Right renal cortex interstitium (tissue), 3 donors: Measurements from ENCODE around the gene MEIOSIN. TPM values are rescaled to one million over a fixed set of nuclear protein-coding genes. Genes with fewer than 3 reads are reported as not detected.
A peak's percentile ranks its signal among the peaks of the same experiment; 100 is the strongest.
"Not testable (repeated sequence)": the region's sequence is repeated elsewhere in the genome, so short reads cannot be mapped to it uniquely, and the experiment has no call there.

ENCODE experiments used
- DNase-seq, 3 donors: peaks; one replicate each; pipeline ENCODE4 v3.0.0-alpha.2; 2013; ENCODE audit warnings: low read depth in 3 of 3, low spot score in 2 of 3
- polyA plus RNA-seq, 3 donors: library from polyadenylated mRNA; unstranded; fragments of 120-200 nt; gene quantifications; one replicate each; pipeline ENCODE4 v1.2.1, GENCODE V29; 2013; ENCODE audit not compliant: insufficient read length in 3 of 3

The MEIOSIN gene
- polyA plus RNA-seq, 3 donors: not detected

GRCh38 chr19:45717983-45718650 is 15.1 kb upstream of the MEIOSIN start:
- DNase-seq: no peak

- DNase-seq: not testable (repeated sequence)
Observed at GRCh38 chr19:45720065-45720464, 13.2 kb upstream of the MEIOSIN start.

DNA sequence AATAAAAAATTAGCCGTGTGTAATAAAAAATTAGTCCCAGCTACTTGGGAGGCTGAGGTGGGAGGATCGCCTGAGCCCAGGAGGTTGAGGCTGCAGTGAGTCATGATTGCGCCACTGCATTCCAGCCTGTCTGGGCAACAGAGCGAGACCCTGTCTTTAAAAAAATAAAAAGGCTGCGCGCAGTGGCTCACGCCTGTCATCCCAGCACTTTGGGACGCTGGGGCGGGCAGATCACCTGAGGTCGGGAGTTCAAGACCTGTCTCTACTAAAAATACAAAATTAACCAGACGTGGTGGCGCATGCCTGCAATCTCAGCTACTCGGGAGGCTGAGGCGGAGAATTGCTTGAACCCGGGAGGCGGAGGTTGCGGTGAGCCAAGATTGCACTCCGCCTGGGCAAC is 4.6 kb upstream of the MEIOSIN start:
- not testable (repeated sequence) for DNase-seq

DNA sequence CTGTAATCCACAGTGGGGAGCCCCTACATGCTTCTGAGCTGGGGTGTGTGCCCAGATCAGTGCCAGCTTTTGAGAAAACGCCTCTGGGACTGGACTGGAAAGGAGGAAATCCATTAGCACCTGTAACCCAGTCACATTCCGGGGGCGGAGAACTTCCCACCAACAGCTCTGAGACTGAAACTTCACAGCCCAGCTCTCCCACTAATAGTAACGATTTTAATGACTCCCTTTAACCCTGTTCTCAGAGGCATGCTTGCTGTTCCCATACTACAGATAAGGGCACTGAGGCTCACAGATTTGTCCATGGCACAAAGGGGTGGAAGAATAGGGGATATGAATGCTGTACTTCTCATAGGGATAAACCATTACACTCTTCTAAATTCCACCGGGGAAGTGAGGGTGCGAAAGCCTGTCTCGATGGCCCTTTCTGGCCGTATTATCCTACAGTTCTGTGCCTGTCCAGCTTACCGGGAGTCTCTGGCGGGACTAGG is 3.4 kb upstream of the MEIOSIN start:
- DNase-seq: no peak

DNA sequence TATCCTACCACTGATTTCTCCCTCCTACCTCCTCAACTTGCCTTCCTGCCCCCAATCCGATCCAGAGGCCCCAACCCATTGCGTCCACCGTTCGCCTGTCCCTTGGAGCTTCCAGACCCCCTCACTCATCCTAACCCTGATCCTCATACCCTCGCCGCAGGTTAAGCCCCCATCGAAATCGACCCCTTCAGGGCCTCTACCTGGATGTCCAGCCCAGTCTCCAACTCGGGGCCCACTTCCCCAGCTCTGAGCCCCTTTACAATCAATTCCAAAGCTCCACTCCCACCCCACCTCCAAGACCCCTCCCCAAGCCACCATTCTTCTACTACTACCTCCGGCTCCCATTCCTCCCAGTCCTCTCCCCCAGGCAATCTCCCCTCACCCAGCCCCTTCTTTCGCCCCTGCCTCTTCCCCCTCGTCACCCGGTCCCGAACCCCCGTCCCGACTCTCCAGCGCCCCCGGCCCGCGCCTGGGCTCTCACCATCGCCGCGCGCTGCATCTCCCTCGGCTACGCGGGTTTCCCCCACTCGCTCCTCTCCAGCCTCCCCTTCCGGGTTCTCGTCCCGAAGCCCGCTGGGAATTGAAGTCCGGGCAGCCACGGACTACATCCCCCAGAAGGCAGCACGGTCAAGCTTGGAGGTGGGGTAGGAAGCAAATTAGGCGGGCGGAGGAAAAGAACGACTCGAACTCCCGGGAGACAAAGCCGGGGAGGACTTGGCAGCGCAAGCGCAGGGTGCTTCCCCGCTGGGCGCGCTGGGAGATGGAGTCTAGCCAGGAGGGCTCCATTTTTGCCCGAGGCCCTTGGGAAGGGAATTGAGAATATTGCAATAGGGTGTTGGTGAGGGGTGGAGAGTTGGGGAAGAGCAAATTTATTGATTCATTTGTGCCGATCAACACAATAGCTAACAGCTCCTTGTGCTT is 2.6 kb upstream of the MEIOSIN start, which contains the start of gene FBXO46:
TSS of gene FBXO46 (minus strand) at position 529 of the 921 bp plus-strand sequence. CDS start 17,401 bp downstream, outside the sequence.
- DNase-seq: peak; percentile 90 to 98 (median 93)

- no peak for DNase-seq
Observed at GRCh38 chr19:45739498-45740439, 6.5 kb downstream of the MEIOSIN start.

- DNase-seq: no peak
Observed at GRCh38 chr19:45742969-45743368, 9.7 kb downstream of the MEIOSIN start.

DNA sequence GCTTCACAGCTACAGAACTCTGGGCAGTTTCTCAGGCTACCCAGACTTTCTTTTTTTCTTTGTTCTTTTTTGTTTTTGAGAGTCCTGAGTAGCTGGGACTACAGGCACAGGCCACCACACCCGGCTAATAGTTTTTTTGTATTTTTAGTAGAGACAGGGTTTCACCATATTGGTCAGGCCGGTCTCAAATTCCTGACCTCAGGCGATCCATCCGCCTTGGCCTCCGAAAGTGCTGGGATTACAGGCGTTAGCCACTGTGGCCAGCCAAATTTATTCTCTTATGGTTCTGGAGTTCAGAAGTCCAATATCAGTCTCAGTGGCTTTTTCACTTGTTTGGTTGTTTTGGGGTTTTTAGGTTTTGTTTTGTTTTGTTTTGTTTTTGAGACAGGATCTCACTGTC is 12.4 kb downstream of the MEIOSIN start:
- no peak for DNase-seq

DNA sequence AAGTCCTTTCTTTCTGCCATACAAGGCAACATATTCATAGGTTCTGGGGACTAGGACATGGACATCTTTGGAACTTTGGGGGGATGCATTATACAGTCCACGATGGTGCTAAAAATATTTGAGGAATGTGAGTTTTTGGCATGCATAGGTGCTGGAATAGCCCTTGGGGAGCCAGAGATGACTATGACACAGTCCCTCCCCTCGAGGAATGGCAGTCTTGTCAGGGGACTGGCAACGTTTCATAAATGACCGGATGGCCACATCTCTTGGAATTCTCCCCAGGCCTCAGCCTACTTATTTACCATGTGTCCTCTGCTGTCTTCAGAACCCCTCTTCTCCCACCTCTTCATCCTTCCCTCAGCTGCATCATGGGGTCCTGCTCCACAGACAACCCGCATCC is 13.6 kb downstream of the MEIOSIN start:
- DNase-seq: no peak

DNA sequence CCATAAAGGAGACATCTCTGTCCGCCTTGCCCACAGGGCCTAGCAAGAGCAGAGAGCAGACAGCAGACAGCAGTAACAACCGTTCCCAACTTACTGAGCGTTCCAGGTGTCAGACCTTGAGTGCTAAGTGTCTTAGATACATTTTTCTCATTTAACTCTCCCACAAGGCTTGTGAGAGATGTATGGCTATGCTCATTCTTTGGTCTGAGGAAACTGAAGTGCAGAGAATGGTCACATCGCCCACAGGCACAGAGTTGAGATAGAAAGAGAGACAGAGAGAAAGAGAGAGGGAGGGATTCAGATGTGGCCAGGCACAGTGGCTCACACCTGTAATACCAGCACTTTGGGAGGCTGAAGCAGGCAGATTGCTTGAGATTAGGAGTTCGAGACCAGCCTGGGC is 14.3 kb downstream of the MEIOSIN start:
- no peak for DNase-seq

DNA sequence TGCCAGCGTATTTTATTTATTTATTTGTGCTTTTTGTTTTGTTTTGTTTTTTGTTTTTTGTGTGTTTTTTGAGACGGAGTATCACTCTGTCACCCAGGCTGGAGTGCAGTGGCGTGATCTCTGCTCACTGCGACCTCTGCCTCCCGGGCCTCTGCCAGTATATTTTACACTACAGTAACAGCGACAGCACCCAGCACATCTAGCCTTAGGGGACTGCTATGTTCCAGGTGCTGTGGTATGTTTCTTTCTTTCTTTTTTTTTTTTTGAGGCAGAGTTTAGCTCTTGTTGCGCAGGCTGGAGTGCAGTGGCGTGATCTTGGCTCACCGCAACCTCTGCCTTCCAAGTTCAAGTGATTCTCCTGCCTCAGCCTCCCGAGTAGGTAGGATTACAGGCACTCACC is 18.2 kb downstream of the MEIOSIN start:
- not testable (repeated sequence) for DNase-seq

DNA sequence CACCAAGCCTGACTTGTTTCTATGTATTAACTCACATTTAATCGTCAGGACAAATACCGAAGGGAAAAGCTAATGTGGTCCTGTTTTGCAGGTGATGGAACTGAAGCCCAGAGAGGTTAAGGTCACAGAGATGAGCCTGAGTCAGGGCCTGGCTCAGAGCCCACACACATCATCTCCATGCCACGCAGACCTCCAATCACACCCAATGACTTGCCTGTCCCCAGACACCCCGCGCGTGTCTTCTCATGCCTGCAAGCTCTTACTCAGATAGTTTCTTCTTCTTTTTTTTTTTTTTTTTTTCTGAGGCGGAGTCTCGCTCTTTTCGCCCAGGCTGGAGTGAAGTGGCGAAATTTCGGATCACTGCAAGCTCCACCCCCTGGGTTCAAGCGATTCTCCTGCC is 19.4 kb downstream of the MEIOSIN start:
- DNase-seq: no peak

DNA sequence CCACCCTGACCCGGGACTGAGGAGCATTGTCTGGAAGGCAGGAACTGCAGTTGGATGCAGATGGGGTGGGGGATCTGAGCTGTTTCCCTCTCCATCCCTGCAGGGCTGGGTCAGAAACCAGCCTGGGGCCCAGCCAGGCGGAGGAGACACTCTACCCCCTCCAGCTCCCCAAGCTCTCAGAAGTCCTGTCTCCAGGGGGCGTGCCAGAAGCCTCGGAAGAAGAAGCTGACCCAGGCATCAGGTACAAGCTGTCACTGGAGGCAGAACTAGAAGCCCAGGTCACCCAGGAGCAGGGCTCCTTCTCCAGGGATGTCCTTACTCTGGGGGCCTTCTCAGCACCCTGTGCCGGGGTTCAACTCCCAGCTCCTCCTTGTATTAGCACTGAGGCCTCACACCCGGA is 20.3 kb downstream of the MEIOSIN start:
- no peak for DNase-seq

GRCh38 chr19:45754323-45754722 is 21.1 kb downstream of the MEIOSIN start:
- no peak for DNase-seq

DNA sequence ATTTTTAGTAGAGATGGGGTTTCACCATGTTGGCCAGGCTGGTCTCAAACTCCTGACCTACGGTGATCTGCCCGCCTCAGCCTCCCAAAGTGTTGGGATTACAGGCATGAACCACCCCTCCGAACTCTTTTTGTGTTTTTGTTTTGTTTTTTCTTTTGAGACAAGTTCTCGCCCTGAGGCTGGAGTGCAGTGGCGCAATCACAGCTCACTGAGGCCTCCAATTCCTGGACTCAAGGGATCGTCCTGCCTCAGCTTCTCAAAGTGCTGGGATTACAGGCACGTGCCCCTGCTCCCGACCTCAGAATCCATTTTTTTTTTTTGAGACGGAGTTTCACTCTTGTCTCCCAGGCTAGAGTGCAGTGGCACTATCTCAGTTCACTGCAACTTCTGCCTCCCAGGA is 24.5 kb downstream of the MEIOSIN start:
- DNase-seq: no peak

DNA sequence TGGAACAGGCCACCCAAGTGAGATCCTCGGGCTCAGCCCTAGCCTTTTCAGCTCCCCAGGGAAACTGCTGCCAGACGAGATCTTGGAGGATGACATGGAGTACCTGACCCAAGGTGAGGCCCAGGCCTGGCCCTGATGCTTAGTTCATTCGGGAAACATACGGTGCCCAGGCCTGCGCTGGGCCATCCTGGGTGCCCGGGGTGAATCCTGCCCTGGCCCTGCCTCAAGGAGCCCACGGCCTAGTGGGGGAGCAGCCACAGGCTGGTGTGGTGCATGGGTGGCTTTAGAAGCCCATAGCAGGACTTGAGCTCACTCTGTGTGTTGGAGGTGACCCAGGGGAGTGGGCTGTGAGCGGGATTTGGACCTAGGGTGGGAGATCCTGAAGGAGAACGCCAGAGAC is 25.7 kb downstream of the MEIOSIN start:
- DNase-seq: no peak

DNA sequence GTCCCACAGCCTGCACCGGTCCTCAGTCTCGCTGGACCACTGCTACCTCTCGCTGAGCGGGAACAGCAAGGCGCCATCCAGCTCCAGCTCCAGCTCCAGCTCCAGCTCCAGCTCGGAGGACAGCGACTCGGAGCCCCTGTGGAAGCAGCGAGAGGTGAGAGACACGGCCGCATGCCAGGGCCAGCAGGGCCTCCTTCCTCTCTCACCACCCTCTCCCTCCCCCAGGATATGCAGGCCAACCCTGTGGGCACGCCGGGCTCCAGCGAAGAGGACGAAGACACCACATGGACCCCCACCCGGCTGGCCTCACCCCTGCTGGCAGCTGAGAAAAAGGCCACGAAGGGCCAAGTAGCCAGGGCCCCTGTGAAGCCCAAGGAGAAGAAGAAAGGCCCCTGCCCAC is 28.5 kb downstream of the MEIOSIN start:
- DNase-seq: no peak

DNA sequence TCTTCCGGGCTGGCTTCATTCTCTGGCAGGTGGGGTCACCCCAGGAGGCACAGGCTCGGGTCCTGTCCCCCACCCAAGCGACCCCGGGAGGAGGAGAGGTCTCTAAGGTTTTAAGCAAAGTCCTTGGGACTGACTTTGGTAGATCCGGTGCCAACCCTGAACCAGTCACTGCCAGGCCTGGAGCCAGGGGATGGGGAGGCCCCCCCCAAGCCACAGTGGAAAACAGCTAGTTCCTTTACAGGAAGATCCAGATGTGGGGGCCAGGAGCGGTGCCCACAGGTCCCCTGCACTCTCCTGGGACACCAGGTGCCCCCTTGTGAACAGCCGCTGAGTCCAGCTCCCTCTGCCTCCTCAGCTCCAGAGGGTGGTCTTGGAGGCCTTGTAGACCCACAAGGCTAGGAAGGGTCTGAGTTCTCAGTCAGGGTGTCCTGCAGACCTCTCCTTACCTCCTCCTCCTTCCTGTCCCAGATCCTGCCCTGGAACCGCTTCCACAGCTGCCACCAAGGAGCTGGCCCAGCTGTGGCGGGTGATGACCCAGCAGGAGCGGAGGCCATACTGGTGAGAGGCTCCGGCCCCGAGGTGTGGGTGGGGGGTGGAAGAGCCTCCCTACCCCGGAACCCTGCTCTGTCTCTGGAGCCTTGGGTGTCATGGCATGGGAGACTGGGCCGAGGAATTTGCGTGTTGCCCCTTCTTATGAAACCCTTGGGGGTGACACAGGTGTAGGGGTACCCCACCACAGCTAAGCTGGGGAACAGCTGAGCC is 29.8 kb downstream of the MEIOSIN start:
- no peak for DNase-seq

DNA sequence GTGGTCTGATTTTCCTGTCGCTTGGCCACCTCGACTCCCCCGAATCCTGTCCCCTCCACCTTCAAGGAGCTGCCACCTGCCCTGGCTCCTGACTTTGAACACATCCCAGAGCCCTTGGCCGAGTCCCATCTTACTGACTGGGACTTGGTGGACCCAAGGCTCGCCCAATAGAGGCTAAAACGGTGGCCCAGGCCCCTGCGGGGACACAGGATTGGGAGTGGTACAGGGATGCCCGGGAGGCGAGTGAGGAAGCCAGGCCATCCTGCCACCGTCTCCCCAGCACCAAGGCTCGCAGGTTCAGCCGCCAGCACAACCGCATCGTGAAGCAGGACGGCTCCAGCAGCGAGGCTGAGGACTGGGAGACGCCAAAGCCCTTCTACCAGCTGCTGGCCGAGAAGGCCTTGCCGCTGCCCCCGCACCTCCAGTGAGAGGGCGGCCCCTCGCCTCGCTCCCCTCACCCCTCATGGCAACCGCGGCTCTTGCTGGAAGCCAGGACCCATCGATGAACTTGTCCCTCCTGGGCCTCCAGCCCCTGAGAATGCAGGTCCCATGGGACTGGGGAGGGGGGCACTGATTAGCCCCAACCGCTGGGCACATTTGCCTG is 30.6 kb downstream of the MEIOSIN start:
- no peak for DNase-seq
